A673 (cell line): Measurements from ENCODE around the gene SERPINB7. TPM values are rescaled to one million over a fixed set of nuclear protein-coding genes. Genes with fewer than 3 reads are reported as not detected.

ENCODE experiments used
- BruUV-seq: library from RNA; stranded (reverse); fragments of 400-500 nt; replicated peaks from 2 replicates; lab custom pipeline; 2021; lab: Mats Ljungman, UMichigan
- CTCF ChIA-PET: fragments of 300-600 bp; sonication (Branson Sonifier 250); formaldehyde crosslinking; loops from one replicate; lab custom pipeline; 2022; ENCODE audit warnings: antibody characterized with exemption; lab: Charles Lee
- POLR2A ChIA-PET: fragments of 300-600 bp; sonication (Branson Sonifier 250); formaldehyde crosslinking; loops from one replicate; lab custom pipeline; 2022; ENCODE audit warnings: antibody characterized with exemption; ENCODE audit not compliant: low non-redundant PET; lab: Charles Lee
- DNase-seq: peaks from one replicate; pipeline ENCODE4 v3.0.0-alpha.2; 2015; ENCODE audit warnings: low spot score
- H3K27ac ChIP-seq: fragments of 200-600 bp; sonication (generic); 2 replicates; pipeline ENCODE4 v1.5.1; 2016; ENCODE audit warnings: mixed run types, low read depth, mild to moderate bottlenecking, mixed read lengths, antibody characterized with exemption, low read length; ENCODE audit not compliant: poor library complexity, severe bottlenecking
- H3K27me3 ChIP-seq: fragments of 200-600 bp; sonication (generic); replicated peaks from 2 replicates; pipeline ENCODE4 v1.6.1; 2017; ENCODE audit warnings: mixed run types, low read depth, mild to moderate bottlenecking, mixed read lengths, antibody characterized with exemption, low read length; ENCODE audit not compliant: insufficient read depth, poor library complexity
- H3K36me3 ChIP-seq: fragments of 200-600 bp; sonication (generic); 2 replicates; pipeline ENCODE4 v1.6.1; 2016; ENCODE audit warnings: mixed run types, mild to moderate bottlenecking, mixed read lengths, antibody characterized with exemption, low read length; ENCODE audit not compliant: insufficient read depth, poor library complexity, severe bottlenecking
- H3K4me1 ChIP-seq: fragments of 200-600 bp; sonication (generic); 2 replicates; pipeline ENCODE4 v1.6.1; 2017; ENCODE audit warnings: mixed run types, mild to moderate bottlenecking, mixed read lengths, antibody characterized with exemption, low read length; ENCODE audit not compliant: insufficient read depth, poor library complexity, severe bottlenecking
- H3K4me3 ChIP-seq: fragments of 200-600 bp; sonication (generic); 2 replicates; pipeline ENCODE4 v1.5.1; 2016; ENCODE audit warnings: low read depth, mixed run types, mild to moderate bottlenecking, mixed read lengths, low read length; ENCODE audit not compliant: poor library complexity, severe bottlenecking
- H3K9me3 ChIP-seq: fragments of 200-600 bp; sonication (generic); 2 replicates; pipeline ENCODE4 v1.6.1; 2016; ENCODE audit warnings: mixed run types, low read depth, mild to moderate bottlenecking, mixed read lengths, antibody characterized with exemption, low read length; ENCODE audit not compliant: poor library complexity, severe bottlenecking
- EZH2 ChIP-seq: fragments of 200-600 bp; sonication (generic); IDR thresholded peaks from 2 replicates; pipeline ENCODE4 v1.6.1; 2017; ENCODE audit warnings: borderline replicate concordance, low read depth, mild to moderate bottlenecking, mixed read lengths, antibody characterized with exemption, low read length; ENCODE audit not compliant: poor library complexity, severe bottlenecking
- intact Hi-C: fragments of 100-400 bp; cut with micrococcal nuclease; formaldehyde crosslinking; loops from one replicate; pipeline ENCODE4 v1.10.0; 2022; ENCODE audit not compliant: unreplicated experiment
- total RNA-seq: library from RNA; stranded (reverse); gene quantifications from 2 replicates; pipeline ENCODE4 v1.2.3, GENCODE V29; 2021
- TF ChIP-seq, protein P1 (sequence below): fragments of 300-800, 200-600 bp; sonication (generic); conservative IDR thresholded peaks from 2 replicates; pipeline ENCODE4 v1.5.1; 2017; ENCODE audit warnings: low read depth, mild to moderate bottlenecking, antibody characterized with exemption, low read length, moderate library complexity, mixed read lengths

SERPINB7 gene
- total RNA-seq, 1 experiment from 2014 or later = 12.8 TPM

- H3K27me3 ChIP-seq = no peaks in the 10 kb centered on the region
- no peaks in the 10 kb centered on the region for H3K36me3 ChIP-seq
- H3K9me3 ChIP-seq = no peaks in the 10 kb centered on the region
- peaks cover 6% of the 10 kb centered on the region for H3K4me1 ChIP-seq
- ChIA-PET CTCF (no interaction called here), POLR2A (no interaction called here)
- no peak overlapping the region for H3K4me3 ChIP-seq
- no peak overlapping the region for H3K27ac ChIP-seq
- no peak for TF ChIP-seq EZH2
- TF ChIP-seq, protein P1, sequence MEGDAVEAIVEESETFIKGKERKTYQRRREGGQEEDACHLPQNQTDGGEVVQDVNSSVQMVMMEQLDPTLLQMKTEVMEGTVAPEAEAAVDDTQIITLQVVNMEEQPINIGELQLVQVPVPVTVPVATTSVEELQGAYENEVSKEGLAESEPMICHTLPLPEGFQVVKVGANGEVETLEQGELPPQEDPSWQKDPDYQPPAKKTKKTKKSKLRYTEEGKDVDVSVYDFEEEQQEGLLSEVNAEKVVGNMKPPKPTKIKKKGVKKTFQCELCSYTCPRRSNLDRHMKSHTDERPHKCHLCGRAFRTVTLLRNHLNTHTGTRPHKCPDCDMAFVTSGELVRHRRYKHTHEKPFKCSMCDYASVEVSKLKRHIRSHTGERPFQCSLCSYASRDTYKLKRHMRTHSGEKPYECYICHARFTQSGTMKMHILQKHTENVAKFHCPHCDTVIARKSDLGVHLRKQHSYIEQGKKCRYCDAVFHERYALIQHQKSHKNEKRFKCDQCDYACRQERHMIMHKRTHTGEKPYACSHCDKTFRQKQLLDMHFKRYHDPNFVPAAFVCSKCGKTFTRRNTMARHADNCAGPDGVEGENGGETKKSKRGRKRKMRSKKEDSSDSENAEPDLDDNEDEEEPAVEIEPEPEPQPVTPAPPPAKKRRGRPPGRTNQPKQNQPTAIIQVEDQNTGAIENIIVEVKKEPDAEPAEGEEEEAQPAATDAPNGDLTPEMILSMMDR = no peak
- intact Hi-C loops = no loop called here
- BruUV-seq = no TSS peak
- no peak for DNase-seq
These were observed 24.0 kb downstream of the SERPINB7 start for GRCh38 chr18:63799189-63799588.

- Histone ChIP-seq H3K27me3 (no peaks in the 10 kb centered on the region), H3K4me3 (no peak overlapping the region), H3K4me1 (peaks cover 6% of the 10 kb centered on the region), H3K27ac (no peak overlapping the region), H3K9me3 (no peaks in the 10 kb centered on the region), H3K36me3 (no peaks in the 10 kb centered on the region)
- no peak for DNase-seq
- POLR2A ChIA-PET = no interaction called here
- BruUV-seq = no TSS peak
- intact Hi-C loops = no loop called here
- TF ChIP-seq, protein P1 = no peak
- TF ChIP-seq EZH2 = no peak
- CTCF ChIA-PET = no interaction called here
These were observed 26.1 kb downstream of the SERPINB7 start for GRCh38 chr18:63801343-63801742.

GRCh38 chr18:63808125-63808524 is 32.9 kb downstream of the SERPINB7 start:
- no peak for DNase-seq
- H3K4me3 ChIP-seq = no peak overlapping the region
- no peaks in the 10 kb centered on the region for H3K9me3 ChIP-seq
- intact Hi-C loops = no loop called here
- H3K27me3 ChIP-seq = no peaks in the 10 kb centered on the region
- H3K36me3 ChIP-seq = no peaks in the 10 kb centered on the region
- ChIA-PET CTCF (no interaction called here), POLR2A (no interaction called here)
- TF ChIP-seq, protein P1 = no peak
- TF ChIP-seq EZH2 = no peak
- no peaks in the 10 kb centered on the region for H3K4me1 ChIP-seq
- no TSS peak for BruUV-seq
- no peak overlapping the region for H3K27ac ChIP-seq
